HepG2 (cell line): ENCODE data around the gene TMEM8B. TPM values are rescaled to one million over a fixed set of nuclear protein-coding genes. Genes with fewer than 3 reads are reported as not detected.

ENCODE experiments used
- BRF2 ChIP-seq: sonication (generic); formaldehyde crosslinking; IDR thresholded peaks from 2 replicates; pipeline ENCODE4 v1.8.1; 2022; ENCODE audit warnings: mild to moderate bottlenecking, missing genetic modification reagents
- CHD4 ChIP-seq: fragments of 200-600 bp; sonication (generic); IDR thresholded peaks from 2 replicates; pipeline ENCODE4 v1.7.0; 2017; ENCODE audit warnings: mild to moderate bottlenecking, low read length, borderline replicate concordance
- DMAP1 ChIP-seq: IDR thresholded peaks from 2 replicates; pipeline ENCODE4 v1.6.1; 2016
- ELF4 ChIP-seq: sonication (generic); formaldehyde crosslinking; IDR thresholded peaks from 2 replicates; pipeline ENCODE4 v1.5.0; 2020; ENCODE audit warnings: missing genetic modification reagents, mild to moderate bottlenecking, moderate library complexity, borderline replicate concordance
- FOXK2 ChIP-seq: fragments of 450-650 bp; IDR thresholded peaks from 2 replicates; pipeline ENCODE4 v1.6.1; 2016
- JARID2 ChIP-seq: sonication (generic); formaldehyde crosslinking; IDR thresholded peaks from 2 replicates; pipeline ENCODE4 v1.8.1; 2023; ENCODE audit warnings: missing genetic modification reagents, inconsistent platforms; ENCODE audit not compliant: insufficient replicate concordance
- MATR3 ChIP-seq: sonication (generic); formaldehyde crosslinking; IDR thresholded peaks from 2 replicates; pipeline ENCODE4 v1.4.0; 2020; ENCODE audit warnings: missing genetic modification reagents
- MIER2 ChIP-seq: IDR thresholded peaks from 2 replicates; pipeline ENCODE4 v1.6.1; 2016; ENCODE audit warnings: missing biosample characterization, missing genetic modification reagents
- MLLT10 ChIP-seq: sonication (generic); formaldehyde crosslinking; IDR thresholded peaks from 2 replicates; pipeline ENCODE4 v1.4.0; 2020; ENCODE audit warnings: missing genetic modification reagents
- POLR2AphosphoS5 ChIP-seq: IDR thresholded peaks from 2 replicates; pipeline ENCODE4 v1.6.1; 2012; ENCODE audit warnings: low read depth, low read length
- PPARG ChIP-seq: conservative IDR thresholded peaks from 2 replicates; pipeline ENCODE4 v1.6.1; 2016; ENCODE audit warnings: missing biosample characterization, missing genetic modification reagents
- RBM22 ChIP-seq: fragments of 200-400 bp; formaldehyde crosslinking; optimal IDR thresholded peaks from 2 replicates; pipeline ENCODE3; 2017; ENCODE audit warnings: mild to moderate bottlenecking, low read length, moderate library complexity
- REPIN1 ChIP-seq: sonication (generic); formaldehyde crosslinking; IDR thresholded peaks from 2 replicates; pipeline ENCODE4 v1.8.0; 2022; ENCODE audit warnings: missing genetic modification reagents, low read depth, mild to moderate bottlenecking, borderline replicate concordance
- SP1 ChIP-seq, 2 experiments: fragments of 450-650 bp in 1 of 2; sonication (generic) in 1 of 2; formaldehyde crosslinking in 1 of 2; IDR thresholded peaks; 2 replicates each; pipeline versions ENCODE4 v1.4.0 to v1.6.1; 2016 to 2020; ENCODE audit warnings: missing genetic modification reagents in 1 of 2
- SUZ12 ChIP-seq: fragments of 150-350 bp; IDR thresholded peaks from 2 replicates; pipeline ENCODE4 v1.6.1; 2014; ENCODE audit warnings: low read depth, low read length
- USF2 ChIP-seq, 2 experiments: sonication (generic) in 1 of 2; formaldehyde crosslinking in 1 of 2; IDR thresholded peaks; 2 replicates each; pipeline versions ENCODE4 v1.5.1 to v1.6.1; 2011 to 2020; ENCODE audit warnings: borderline replicate concordance in 1 of 2, low read depth in 1 of 2, low read length in 1 of 2, mild to moderate bottlenecking in 1 of 2, missing genetic modification reagents in 1 of 2, moderate library complexity in 1 of 2
- ZFP36L1 ChIP-seq: sonication (generic); formaldehyde crosslinking; IDR thresholded peaks from 2 replicates; pipeline ENCODE4 v1.8.0; 2022; ENCODE audit warnings: mild to moderate bottlenecking, missing genetic modification reagents, moderate library complexity
- ZNF225 ChIP-seq: sonication (generic); formaldehyde crosslinking; IDR thresholded peaks from 2 replicates; pipeline ENCODE4 v1.4.0; 2020; ENCODE audit warnings: mild to moderate bottlenecking, missing genetic modification reagents
- ZNF274 ChIP-seq: sonication (generic); formaldehyde crosslinking; IDR thresholded peaks from 2 replicates; pipeline ENCODE4 v1.5.1; 2020; ENCODE audit warnings: mild to moderate bottlenecking, missing genetic modification reagents
- ZNF331 ChIP-seq: sonication (generic); formaldehyde crosslinking; IDR thresholded peaks from 2 replicates; pipeline ENCODE4 v1.4.0; 2020; ENCODE audit warnings: missing genetic modification reagents
- ZNF543 ChIP-seq: sonication (generic); formaldehyde crosslinking; IDR thresholded peaks from 2 replicates; pipeline ENCODE4 v1.4.0; 2020; ENCODE audit warnings: mild to moderate bottlenecking, missing genetic modification reagents
- ZNF556 ChIP-seq: sonication (generic); formaldehyde crosslinking; IDR thresholded peaks from 2 replicates; pipeline ENCODE4 v1.4.0; 2020; ENCODE audit warnings: mild to moderate bottlenecking, missing genetic modification reagents, borderline replicate concordance
- ZNF747 ChIP-seq: sonication (generic); formaldehyde crosslinking; IDR thresholded peaks from 2 replicates; pipeline ENCODE4 v1.8.1; 2023; ENCODE audit warnings: missing genetic modification reagents, mild to moderate bottlenecking, borderline replicate concordance
- polyA plus RNA-seq, 8 experiments: library from polyadenylated mRNA; depleted of rRNA in 3 of 8; stranded (reverse) in 7 of 8; unstranded in 1 of 8; fragments of >200 nt; fragmentation: Illumina TruSeq in 4 of 8; extraction: Trizol in 4 of 8; gene quantifications; 2 replicates each; pipeline versions ENCODE4 v1.2.1 to v1.2.3, GENCODE V29; 2011 to 2016; ENCODE audit warnings: low read depth in 4 of 8, missing spikeins in 1 of 8, mixed read lengths in 1 of 8; ENCODE audit not compliant: insufficient read depth in 1 of 8
- total RNA-seq, 5 experiments: library from RNA; depleted of rRNA; stranded (reverse); fragments of >200 nt; fragmentation: Illumina TruSeq; extraction: Trizol; gene quantifications; 2 replicates each; pipeline ENCODE4 v1.2.3, GENCODE V29; 2016; ENCODE audit warnings: low read depth in 1 of 5
- TF ChIP-seq, protein P1 (sequence below): sonication (generic); formaldehyde crosslinking; conservative IDR thresholded peaks from 2 replicates; pipeline ENCODE4 v1.4.0; 2020; ENCODE audit warnings: missing genetic modification reagents
- TF ChIP-seq, protein P2 (sequence below): sonication (generic); IDR thresholded peaks from 2 replicates; pipeline ENCODE4 v1.6.1; 2016; ENCODE audit warnings: low read depth, borderline replicate concordance

The TMEM8B gene
- total and polyA plus RNA-seq, 2 of the 13 experiments (the other 11 are each of a cell fraction or from before 2014, with no cell fraction given), result 2.1 to 2.7 TPM

GRCh38 chr9:35812025-35812602 lies 16.9 kb upstream of the TMEM8B start, which contains the start of gene SPAG8 (continued):
- TF ChIP-seq, protein P1, sequence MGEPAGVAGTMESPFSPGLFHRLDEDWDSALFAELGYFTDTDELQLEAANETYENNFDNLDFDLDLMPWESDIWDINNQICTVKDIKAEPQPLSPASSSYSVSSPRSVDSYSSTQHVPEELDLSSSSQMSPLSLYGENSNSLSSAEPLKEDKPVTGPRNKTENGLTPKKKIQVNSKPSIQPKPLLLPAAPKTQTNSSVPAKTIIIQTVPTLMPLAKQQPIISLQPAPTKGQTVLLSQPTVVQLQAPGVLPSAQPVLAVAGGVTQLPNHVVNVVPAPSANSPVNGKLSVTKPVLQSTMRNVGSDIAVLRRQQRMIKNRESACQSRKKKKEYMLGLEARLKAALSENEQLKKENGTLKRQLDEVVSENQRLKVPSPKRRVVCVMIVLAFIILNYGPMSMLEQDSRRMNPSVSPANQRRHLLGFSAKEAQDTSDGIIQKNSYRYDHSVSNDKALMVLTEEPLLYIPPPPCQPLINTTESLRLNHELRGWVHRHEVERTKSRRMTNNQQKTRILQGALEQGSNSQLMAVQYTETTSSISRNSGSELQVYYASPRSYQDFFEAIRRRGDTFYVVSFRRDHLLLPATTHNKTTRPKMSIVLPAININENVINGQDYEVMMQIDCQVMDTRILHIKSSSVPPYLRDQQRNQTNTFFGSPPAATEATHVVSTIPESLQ (CRISPR knock-in tag), result 0 out of 2 replicates have a peak, but pooled peaks have one; percentile 9
- TF ChIP-seq ZNF274 (CRISPR knock-in tag) (peak; percentile 50; the same call in 1 of the 2 replicates), ZNF225 (CRISPR knock-in tag) (0 out of 2 replicates have a peak, but pooled peaks have one; percentile 8), ZNF543 (no peak), MIER2 (CRISPR knock-in tag) (0 out of 2 replicates have a peak, but pooled peaks have one; percentile 48), ZNF556 (CRISPR knock-in tag) (peak; percentile 65; the same call in 1 of the 2 replicates), FOXK2 (no peak), MLLT10 (CRISPR knock-in tag) (no peak), ZNF331 (peak; percentile 50; the same call in 1 of the 2 replicates), ZFP36L1 (CRISPR knock-in tag) (no peak), CHD4 (no peak), DMAP1 (CRISPR knock-in tag) (peak; percentile 57; the same call in 1 of the 2 replicates), ELF4 (0 out of 2 replicates have a peak, but pooled peaks have one; percentile 26), PPARG (peak; percentile 70; the same call in 1 of the 2 replicates), BRF2 (no peak), POLR2AphosphoS5 (peak; percentile 54), RBM22 (no peak), JARID2 (CRISPR knock-in tag) (no peak), ZNF747 (CRISPR knock-in tag) (peak; percentile 77; the same call in 1 of the 2 replicates), MATR3 (CRISPR knock-in tag) (no peak), REPIN1 (peak; percentile 85; the same call in 1 of the 2 replicates), SP1 (IDR thresholded peaks at IDR 0.05) (no peak), SP1 (CRISPR knock-in tag; IDR thresholded peaks at IDR 0.05) (peak; percentile 77), USF2 (IDR thresholded peaks at IDR 0.05; ENCODE audit: low read depth, low read length) (peak; percentile 21; the same call in 1 of the 2 replicates), USF2 (CRISPR knock-in tag; IDR thresholded peaks at IDR 0.05; ENCODE audit: borderline replicate concordance) (no peak), SUZ12 (no peak)
- TF ChIP-seq, protein P2, sequence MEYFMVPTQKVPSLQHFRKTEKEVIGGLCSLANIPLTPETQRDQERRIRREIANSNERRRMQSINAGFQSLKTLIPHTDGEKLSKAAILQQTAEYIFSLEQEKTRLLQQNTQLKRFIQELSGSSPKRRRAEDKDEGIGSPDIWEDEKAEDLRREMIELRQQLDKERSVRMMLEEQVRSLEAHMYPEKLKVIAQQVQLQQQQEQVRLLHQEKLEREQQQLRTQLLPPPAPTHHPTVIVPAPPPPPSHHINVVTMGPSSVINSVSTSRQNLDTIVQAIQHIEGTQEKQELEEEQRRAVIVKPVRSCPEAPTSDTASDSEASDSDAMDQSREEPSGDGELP, result peak; percentile 59; the same call in 1 of the 2 replicates
